ENCODE data around the gene MED28.

DNA sequence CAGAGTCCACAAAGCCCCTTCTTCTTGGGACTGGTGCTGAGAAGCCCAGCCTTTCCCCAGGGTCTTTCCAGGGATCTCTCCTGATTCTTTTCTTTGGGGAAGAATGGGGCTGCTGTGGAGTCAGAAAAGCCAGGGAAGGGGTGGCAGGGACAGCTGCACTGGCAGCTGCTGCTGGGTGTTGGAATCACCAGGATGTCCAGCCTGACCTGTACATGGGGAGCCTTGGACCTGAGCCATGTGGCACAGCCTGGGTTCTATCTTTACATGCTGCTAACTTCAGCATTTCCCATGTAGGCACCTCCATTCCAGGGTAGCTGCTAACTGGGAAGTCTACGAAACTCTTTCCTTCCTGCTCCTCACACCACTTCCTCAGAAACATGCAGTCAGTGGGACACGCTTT, 36.0 kb downstream of the MED28 start:
- TF ChIP-seq MAFK (IDR thresholded peaks at IDR 0.05; ENCODE audit: low read depth, low read length) (no peak), CTCF (conservative IDR thresholded peaks at IDR 0.05; ENCODE audit: low read depth, low read length) (no peak), RFX5 (IDR thresholded peaks at IDR 0.05; ENCODE audit: low read depth, low read length) (no peak), RCOR1 (IDR thresholded peaks at IDR 0.05; ENCODE audit: insufficient replicate concordance, low read length) (no peak), BHLHE40 (IDR thresholded peaks at IDR 0.05; ENCODE audit: low read depth, low read length) (no peak), POLR2A (IDR thresholded peaks at IDR 0.05; ENCODE audit: low read depth, low read length) (no peak), NFE2L2 (IDR thresholded peaks at IDR 0.05; ENCODE audit: low read depth, low read length) (no peak), FOS (IDR thresholded peaks at IDR 0.05; ENCODE audit: low read depth, low read length) (no peak)
- TF ChIP-seq, protein P1, sequence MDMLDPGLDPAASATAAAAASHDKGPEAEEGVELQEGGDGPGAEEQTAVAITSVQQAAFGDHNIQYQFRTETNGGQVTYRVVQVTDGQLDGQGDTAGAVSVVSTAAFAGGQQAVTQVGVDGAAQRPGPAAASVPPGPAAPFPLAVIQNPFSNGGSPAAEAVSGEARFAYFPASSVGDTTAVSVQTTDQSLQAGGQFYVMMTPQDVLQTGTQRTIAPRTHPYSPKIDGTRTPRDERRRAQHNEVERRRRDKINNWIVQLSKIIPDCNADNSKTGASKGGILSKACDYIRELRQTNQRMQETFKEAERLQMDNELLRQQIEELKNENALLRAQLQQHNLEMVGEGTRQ (IDR thresholded peaks at IDR 0.05; ENCODE audit: low read depth, low read length): no peak
